HG03095 (cell line): ENCODE measurements around the gene BCAT1.

Experiments used
- ATAC-seq: cut with Tn5 transposase; IDR thresholded peaks from one replicate; pipeline ENCODE4 v1.9.1; 2021; ENCODE audit warnings: moderate library complexity; ENCODE audit not compliant: unreplicated experiment

Gene BCAT1

DNA sequence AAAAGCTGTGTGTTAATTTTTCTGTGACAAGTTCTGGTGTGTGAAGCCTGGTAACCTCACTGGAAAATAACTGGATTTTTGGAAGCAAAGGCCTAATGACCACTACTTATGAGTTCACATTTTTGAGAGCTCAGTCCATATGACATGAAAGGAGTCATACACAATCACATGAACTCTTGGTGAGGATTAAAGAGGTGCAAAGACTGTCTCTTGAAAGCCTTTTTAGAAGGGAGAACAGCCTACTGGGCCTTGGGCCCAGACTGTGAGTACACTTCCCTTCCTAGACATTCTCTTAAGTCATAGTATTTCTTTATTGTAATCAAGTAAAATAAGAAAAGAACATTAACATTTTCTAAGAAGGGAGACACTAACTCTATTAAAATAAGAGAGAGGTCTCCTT lies 176.1 kb downstream of the BCAT1 start:
- no peak for ATAC-seq

DNA sequence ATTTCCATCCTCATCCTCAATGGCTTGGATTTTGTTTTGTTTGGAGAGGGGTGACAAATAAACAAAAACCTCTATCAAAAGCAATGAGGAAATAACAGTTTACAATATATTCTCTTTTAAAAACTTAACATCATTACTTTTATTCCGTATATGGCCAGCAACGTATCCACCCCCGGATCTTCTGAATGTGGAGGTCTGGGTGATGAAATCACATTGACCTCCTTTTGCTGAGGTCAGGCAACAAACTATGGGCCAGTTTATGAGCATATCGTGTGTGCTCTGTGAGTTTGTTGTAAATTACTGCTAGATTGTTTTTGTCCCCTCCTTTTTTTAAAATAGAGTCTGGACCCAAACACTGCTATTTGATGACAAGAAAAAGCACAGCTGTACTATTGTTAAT lies 178.1 kb downstream of the BCAT1 start:
- ATAC-seq: no peak

GRCh38 chr12:24770334-24770733 lies 178.6 kb downstream of the BCAT1 start:
- ATAC-seq: no peak

DNA sequence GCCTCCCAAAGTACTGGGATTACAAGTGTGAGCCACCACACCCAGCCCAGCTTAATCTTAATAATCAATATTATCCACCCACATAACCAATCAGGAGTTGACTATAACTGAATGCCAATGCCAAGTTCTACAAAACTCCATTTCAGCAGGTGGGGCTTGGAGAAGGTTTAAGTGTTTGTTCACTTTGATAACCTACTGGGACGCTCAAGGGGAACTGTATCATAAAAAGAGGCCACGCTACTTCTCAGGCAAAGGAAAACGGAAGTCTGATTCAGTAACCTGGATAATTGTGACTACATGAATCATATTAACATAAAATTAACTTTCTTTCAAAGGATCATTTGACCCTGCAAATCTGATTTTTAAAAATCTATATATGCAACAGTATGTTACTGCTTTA lies 179.2 kb downstream of the BCAT1 start:
- no peak for ATAC-seq

DNA sequence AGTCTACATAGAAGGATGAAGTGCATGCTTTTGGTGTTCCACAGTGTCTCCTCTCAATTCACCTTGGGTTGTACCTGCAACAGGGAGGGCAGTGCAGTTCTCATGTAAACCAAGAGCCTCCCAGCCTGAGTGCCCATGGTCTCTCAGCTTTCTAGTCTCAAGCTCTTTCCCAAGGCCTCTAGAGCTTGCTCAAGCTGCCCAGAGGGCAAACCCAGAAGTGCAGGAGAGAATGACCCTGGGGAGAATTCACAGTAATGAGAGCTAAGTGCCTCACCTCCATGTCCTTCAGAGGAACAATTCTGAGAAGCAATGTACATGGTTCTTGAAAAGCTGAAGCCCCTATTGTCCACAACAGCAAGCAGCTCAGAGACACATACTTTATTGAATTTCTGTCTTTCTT lies 180.5 kb downstream of the BCAT1 start:
- no peak for ATAC-seq

DNA sequence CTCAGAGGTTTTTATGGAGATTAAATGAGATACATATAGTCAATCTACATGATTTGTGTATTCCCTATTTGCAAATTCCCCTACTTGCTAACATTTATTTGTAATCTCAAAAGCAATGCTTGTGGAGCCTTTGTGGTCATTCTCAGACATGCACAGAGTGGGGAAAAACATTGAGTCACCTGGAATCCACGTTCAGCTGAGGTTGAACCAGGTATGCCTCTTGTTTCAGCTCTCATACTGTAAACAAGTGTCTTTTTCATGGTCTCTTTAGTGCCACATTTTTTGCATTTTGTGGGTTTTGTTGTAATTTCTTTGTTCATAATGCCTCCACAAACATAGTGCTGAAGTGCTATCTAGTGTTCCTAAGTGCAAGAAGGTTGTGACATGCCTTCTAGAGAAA lies 181.9 kb downstream of the BCAT1 start:
- ATAC-seq: no peak

DNA sequence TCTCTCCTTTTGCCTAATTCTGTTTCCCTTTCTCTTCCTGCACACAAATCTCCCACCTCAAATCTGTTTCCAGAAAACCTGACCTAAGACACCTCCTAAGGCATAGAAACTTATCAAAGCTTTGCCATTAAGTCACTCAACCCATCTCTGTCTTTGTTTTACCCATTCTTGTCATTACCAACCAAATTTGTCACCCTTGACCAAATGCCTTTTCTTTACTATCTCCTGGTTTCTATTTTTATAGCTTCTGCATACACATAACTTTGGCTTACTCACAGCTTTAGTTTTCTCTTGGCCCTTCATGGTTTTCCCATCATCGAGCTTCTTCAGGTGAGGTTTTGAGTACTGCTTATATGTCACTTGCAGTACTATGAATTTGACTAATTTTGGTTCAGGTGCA lies 184.2 kb downstream of the BCAT1 start:
- ATAC-seq: no peak

- ATAC-seq: no peak
Measured at GRCh38 chr12:24760606-24761378, 188.1 kb downstream of the BCAT1 start.

GRCh38 chr12:24760162-24760561 lies 188.7 kb downstream of the BCAT1 start:
- ATAC-seq: no peak
